HEK293 (cell line): ENCODE results near the gene CD109.

ENCODE experiments used
- FEZF1 ChIP-seq: fragments of 450-650 bp; formaldehyde crosslinking; IDR thresholded peaks from 2 replicates; pipeline ENCODE4 v1.5.1; 2016; ENCODE audit warnings: missing biosample characterization, missing genetic modification characterization
- SP3 ChIP-seq: fragments of 450-650 bp; formaldehyde crosslinking; IDR thresholded peaks from 2 replicates; pipeline ENCODE4 v1.5.1; 2016; ENCODE audit warnings: missing biosample characterization, missing genetic modification characterization
- TCF7L2 ChIP-seq: IDR thresholded peaks from 2 replicates; pipeline ENCODE4 v1.6.1; 2011; ENCODE audit warnings: low read depth, mild to moderate bottlenecking, inconsistent platforms, low read length, moderate library complexity, borderline replicate concordance
- ZBTB17 ChIP-seq: fragments of 450-650 bp; formaldehyde crosslinking; IDR thresholded peaks from 2 replicates; pipeline ENCODE4 v1.5.1; 2016; ENCODE audit warnings: missing biosample characterization, missing genetic modification characterization
- ZFP37 ChIP-seq: fragments of 450-650 bp; formaldehyde crosslinking; IDR thresholded peaks from 2 replicates; pipeline ENCODE4 v1.5.1; 2016; ENCODE audit warnings: missing biosample characterization, missing genetic modification characterization
- ZFP69B ChIP-seq: fragments of 450-650 bp; formaldehyde crosslinking; IDR thresholded peaks from 2 replicates; pipeline ENCODE4 v1.5.1; 2016; ENCODE audit warnings: missing biosample characterization, missing genetic modification characterization
- ZNF10 ChIP-seq: fragments of 450-650 bp; formaldehyde crosslinking; IDR thresholded peaks from 2 replicates; pipeline ENCODE4 v1.5.1; 2017; ENCODE audit warnings: missing biosample characterization, missing genetic modification characterization
- ZNF112 ChIP-seq: fragments of 450-650 bp; formaldehyde crosslinking; IDR thresholded peaks from 2 replicates; pipeline ENCODE4 v1.5.0; 2017; ENCODE audit warnings: missing biosample characterization, missing genetic modification characterization
- ZNF184 ChIP-seq: fragments of 450-650 bp; IDR thresholded peaks from 2 replicates; pipeline ENCODE4 v1.5.1; 2018; ENCODE audit warnings: missing biosample characterization, mild to moderate bottlenecking, missing genetic modification characterization
- ZNF221 ChIP-seq: fragments of 450-650 bp; formaldehyde crosslinking; IDR thresholded peaks from 2 replicates; pipeline ENCODE4 v1.5.1; 2017; ENCODE audit warnings: missing biosample characterization, missing genetic modification characterization, borderline replicate concordance
- ZNF239 ChIP-seq: fragments of 450-650 bp; formaldehyde crosslinking; IDR thresholded peaks from 2 replicates; pipeline ENCODE4 v1.5.1; 2016; ENCODE audit warnings: missing biosample characterization, missing genetic modification characterization
- ZNF24 ChIP-seq: fragments of 450-650 bp; formaldehyde crosslinking; IDR thresholded peaks from 2 replicates; pipeline ENCODE4 v1.5.1; 2016; ENCODE audit warnings: missing biosample characterization, missing genetic modification characterization
- ZNF324 ChIP-seq: fragments of 450-650 bp; formaldehyde crosslinking; IDR thresholded peaks from 2 replicates; pipeline ENCODE4 v1.5.1; 2016; ENCODE audit warnings: missing biosample characterization, missing genetic modification characterization
- ZNF558 ChIP-seq: fragments of 450-650 bp; formaldehyde crosslinking; IDR thresholded peaks from 2 replicates; pipeline ENCODE4 v1.5.1; 2016; ENCODE audit warnings: missing biosample characterization, missing genetic modification characterization
- ZNF571 ChIP-seq: fragments of 450-650 bp; formaldehyde crosslinking; IDR thresholded peaks from 2 replicates; pipeline ENCODE4 v1.5.0; 2017; ENCODE audit warnings: missing biosample characterization, missing genetic modification characterization
- ZNF585B ChIP-seq: fragments of 450-650 bp; formaldehyde crosslinking; IDR thresholded peaks from 2 replicates; pipeline ENCODE4 v1.5.1; 2016; ENCODE audit warnings: missing biosample characterization, missing genetic modification characterization
- TF ChIP-seq, protein P1 (sequence below): fragments of 450-650 bp; formaldehyde crosslinking; IDR thresholded peaks from 2 replicates; pipeline ENCODE4 v1.5.1; 2016; ENCODE audit warnings: missing biosample characterization, missing genetic modification characterization
- TF ChIP-seq, protein P2 (sequence below): fragments of 450-650 bp; formaldehyde crosslinking; IDR thresholded peaks from 2 replicates; pipeline ENCODE4 v1.5.1; 2016; ENCODE audit warnings: missing biosample characterization, missing genetic modification characterization
- TF ChIP-seq, protein P3 (sequence below): fragments of 450-650 bp; formaldehyde crosslinking; IDR thresholded peaks from 2 replicates; pipeline ENCODE4 v1.5.1; 2016; ENCODE audit warnings: missing biosample characterization, missing genetic modification characterization, borderline replicate concordance
- TF ChIP-seq, protein P4 (sequence below): IDR thresholded peaks from 2 replicates; pipeline ENCODE4 v1.6.1; 2011; ENCODE audit warnings: mild to moderate bottlenecking, low read depth, low read length, borderline replicate concordance
- TF ChIP-seq, protein P5 (sequence below): fragments of 450-650 bp; formaldehyde crosslinking; IDR thresholded peaks from 2 replicates; pipeline ENCODE4 v1.5.1; 2016; ENCODE audit warnings: missing biosample characterization, missing genetic modification characterization
- TF ChIP-seq, protein P6 (sequence below): fragments of 450-650 bp; formaldehyde crosslinking; IDR thresholded peaks from 2 replicates; pipeline ENCODE4 v1.5.1; 2016; ENCODE audit warnings: missing biosample characterization, missing genetic modification characterization

Gene CD109

DNA sequence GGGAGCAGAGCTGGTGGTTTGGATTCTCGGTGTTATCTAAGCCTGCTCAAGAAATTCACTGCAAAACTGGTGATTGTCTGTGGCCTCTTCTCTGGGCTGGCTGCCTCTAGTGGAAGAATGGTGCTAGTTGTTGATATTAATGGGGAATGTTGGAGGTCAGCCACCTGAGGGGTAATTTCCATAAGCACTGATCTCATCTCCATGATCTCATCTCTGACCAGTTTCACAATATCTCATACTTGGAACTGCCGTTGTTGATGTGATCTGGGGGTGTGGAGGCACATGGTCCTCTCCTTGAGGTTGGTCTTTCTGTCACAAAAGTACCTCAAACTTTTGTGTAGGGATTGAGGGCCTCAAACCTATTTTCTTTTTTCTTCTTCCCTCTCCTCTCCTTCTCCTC, 102.6 kb downstream of the CD109 start (continued):
- TF ChIP-seq, protein P1, sequence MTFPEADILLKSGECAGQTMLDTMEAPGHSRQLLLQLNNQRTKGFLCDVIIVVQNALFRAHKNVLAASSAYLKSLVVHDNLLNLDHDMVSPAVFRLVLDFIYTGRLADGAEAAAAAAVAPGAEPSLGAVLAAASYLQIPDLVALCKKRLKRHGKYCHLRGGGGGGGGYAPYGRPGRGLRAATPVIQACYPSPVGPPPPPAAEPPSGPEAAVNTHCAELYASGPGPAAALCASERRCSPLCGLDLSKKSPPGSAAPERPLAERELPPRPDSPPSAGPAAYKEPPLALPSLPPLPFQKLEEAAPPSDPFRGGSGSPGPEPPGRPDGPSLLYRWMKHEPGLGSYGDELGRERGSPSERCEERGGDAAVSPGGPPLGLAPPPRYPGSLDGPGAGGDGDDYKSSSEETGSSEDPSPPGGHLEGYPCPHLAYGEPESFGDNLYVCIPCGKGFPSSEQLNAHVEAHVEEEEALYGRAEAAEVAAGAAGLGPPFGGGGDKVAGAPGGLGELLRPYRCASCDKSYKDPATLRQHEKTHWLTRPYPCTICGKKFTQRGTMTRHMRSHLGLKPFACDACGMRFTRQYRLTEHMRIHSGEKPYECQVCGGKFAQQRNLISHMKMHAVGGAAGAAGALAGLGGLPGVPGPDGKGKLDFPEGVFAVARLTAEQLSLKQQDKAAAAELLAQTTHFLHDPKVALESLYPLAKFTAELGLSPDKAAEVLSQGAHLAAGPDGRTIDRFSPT (tag by site-specific recombination) = peak; percentile 81; the same call in 1 of the 2 replicates
- peak; percentile 86 for TF ChIP-seq ZNF558
- TF ChIP-seq ZBTB17 (tag by site-specific recombination) = 0 out of 2 replicates have a peak, but pooled peaks have one; percentile 20
- TF ChIP-seq ZNF571 (tag by site-specific recombination) = no peak
- 0 out of 2 replicates have a peak, but pooled peaks have one; percentile 58 for TF ChIP-seq ZFP37 (tag by site-specific recombination)
- no peak for TF ChIP-seq ZNF239 (tag by site-specific recombination)
- TF ChIP-seq ZNF112 (tag by site-specific recombination) = no peak
- TF ChIP-seq, protein P2, sequence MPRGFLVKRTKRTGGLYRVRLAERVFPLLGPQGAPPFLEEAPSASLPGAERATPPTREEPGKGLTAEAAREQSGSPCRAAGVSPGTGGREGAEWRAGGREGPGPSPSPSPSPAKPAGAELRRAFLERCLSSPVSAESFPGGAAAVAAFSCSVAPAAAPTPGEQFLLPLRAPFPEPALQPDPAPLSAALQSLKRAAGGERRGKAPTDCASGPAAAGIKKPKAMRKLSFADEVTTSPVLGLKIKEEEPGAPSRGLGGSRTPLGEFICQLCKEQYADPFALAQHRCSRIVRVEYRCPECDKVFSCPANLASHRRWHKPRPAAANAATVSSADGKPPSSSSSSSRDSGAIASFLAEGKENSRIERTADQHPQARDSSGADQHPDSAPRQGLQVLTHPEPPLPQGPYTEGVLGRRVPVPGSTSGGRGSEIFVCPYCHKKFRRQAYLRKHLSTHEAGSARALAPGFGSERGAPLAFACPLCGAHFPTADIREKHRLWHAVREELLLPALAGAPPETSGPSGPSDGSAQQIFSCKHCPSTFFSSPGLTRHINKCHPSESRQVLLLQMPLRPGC (tag by site-specific recombination) = peak; percentile 62; the same call in 1 of the 2 replicates
- peak; percentile 74; the same call in 1 of the 2 replicates for TF ChIP-seq ZFP69B (tag by site-specific recombination)
- TF ChIP-seq FEZF1 (tag by site-specific recombination) = no peak
- TF ChIP-seq, protein P3, sequence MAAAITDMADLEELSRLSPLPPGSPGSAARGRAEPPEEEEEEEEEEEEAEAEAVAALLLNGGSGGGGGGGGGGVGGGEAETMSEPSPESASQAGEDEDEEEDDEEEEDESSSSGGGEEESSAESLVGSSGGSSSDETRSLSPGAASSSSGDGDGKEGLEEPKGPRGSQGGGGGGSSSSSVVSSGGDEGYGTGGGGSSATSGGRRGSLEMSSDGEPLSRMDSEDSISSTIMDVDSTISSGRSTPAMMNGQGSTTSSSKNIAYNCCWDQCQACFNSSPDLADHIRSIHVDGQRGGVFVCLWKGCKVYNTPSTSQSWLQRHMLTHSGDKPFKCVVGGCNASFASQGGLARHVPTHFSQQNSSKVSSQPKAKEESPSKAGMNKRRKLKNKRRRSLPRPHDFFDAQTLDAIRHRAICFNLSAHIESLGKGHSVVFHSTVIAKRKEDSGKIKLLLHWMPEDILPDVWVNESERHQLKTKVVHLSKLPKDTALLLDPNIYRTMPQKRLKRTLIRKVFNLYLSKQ = no peak
- TF ChIP-seq ZNF585B (tag by site-specific recombination) = no peak
- 0 out of 2 replicates have a peak, but pooled peaks have one; percentile 33 for TF ChIP-seq SP3 (tag by site-specific recombination)
- TF ChIP-seq ZNF324 (tag by site-specific recombination) = peak; percentile 94
- TF ChIP-seq TCF7L2 = no peak
- peak; percentile 67 for TF ChIP-seq ZNF184 (tag by site-specific recombination)
- 0 out of 2 replicates have a peak, but pooled peaks have one; percentile 38 for TF ChIP-seq ZNF24
- TF ChIP-seq, protein P4, sequence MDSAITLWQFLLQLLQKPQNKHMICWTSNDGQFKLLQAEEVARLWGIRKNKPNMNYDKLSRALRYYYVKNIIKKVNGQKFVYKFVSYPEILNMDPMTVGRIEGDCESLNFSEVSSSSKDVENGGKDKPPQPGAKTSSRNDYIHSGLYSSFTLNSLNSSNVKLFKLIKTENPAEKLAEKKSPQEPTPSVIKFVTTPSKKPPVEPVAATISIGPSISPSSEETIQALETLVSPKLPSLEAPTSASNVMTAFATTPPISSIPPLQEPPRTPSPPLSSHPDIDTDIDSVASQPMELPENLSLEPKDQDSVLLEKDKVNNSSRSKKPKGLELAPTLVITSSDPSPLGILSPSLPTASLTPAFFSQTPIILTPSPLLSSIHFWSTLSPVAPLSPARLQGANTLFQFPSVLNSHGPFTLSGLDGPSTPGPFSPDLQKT = no peak
- TF ChIP-seq, protein P5, sequence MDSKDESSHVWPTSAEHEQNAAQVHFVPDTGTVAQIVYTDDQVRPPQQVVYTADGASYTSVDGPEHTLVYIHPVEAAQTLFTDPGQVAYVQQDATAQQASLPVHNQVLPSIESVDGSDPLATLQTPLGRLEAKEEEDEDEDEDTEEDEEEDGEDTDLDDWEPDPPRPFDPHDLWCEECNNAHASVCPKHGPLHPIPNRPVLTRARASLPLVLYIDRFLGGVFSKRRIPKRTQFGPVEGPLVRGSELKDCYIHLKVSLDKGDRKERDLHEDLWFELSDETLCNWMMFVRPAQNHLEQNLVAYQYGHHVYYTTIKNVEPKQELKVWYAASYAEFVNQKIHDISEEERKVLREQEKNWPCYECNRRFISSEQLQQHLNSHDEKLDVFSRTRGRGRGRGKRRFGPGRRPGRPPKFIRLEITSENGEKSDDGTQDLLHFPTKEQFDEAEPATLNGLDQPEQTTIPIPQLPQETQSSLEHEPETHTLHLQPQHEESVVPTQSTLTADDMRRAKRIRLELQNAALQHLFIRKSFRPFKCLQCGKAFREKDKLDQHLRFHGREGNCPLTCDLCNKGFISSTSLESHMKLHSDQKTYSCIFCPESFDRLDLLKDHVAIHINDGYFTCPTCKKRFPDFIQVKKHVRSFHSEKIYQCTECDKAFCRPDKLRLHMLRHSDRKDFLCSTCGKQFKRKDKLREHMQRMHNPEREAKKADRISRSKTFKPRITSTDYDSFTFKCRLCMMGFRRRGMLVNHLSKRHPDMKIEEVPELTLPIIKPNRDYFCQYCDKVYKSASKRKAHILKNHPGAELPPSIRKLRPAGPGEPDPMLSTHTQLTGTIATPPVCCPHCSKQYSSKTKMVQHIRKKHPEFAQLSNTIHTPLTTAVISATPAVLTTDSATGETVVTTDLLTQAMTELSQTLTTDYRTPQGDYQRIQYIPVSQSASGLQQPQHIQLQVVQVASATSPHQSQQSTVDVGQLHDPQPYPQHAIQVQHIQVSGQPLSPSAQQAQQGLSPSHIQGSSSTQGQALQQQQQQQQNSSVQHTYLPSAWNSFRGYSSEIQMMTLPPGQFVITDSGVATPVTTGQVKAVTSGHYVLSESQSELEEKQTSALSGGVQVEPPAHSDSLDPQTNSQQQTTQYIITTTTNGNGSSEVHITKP = peak; percentile 88
- no peak for TF ChIP-seq ZNF221
- TF ChIP-seq ZNF10 (tag by site-specific recombination) = no peak
- TF ChIP-seq, protein P6, sequence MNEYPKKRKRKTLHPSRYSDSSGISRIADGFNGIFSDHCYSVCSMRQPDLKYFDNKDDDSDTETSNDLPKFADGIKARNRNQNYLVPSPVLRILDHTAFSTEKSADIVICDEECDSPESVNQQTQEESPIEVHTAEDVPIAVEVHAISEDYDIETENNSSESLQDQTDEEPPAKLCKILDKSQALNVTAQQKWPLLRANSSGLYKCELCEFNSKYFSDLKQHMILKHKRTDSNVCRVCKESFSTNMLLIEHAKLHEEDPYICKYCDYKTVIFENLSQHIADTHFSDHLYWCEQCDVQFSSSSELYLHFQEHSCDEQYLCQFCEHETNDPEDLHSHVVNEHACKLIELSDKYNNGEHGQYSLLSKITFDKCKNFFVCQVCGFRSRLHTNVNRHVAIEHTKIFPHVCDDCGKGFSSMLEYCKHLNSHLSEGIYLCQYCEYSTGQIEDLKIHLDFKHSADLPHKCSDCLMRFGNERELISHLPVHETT (tag by site-specific recombination) = peak; percentile 46; the same call in 1 of the 2 replicates
